Measurements from ENCODE around the gene ZNF286A.
"Not testable (repeated sequence)": the region's sequence is repeated elsewhere in the genome, so short reads cannot be mapped to it uniquely, and the experiment has no call there.

The ZNF286A gene

DNA sequence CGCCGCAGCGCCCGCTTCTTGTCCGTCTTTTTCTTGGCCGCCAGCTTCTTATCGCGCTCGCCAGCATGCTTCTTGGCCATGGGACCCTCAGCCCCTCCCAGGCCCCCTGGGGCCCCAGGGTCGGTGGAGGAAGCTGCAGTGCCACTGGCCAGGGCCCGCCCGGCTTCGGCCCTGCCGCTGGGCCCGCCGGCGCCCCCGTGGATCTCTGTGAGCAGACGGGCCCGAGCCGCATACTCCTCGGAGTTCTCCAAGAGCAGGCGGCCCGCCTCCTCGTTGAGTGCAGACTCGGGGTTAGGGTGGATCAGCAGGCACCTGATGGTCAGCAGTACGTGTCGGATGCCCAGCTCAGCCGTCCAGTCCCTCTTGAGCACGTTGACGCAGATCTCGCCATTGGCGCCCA is 4.7 kb downstream of the ZNF286A start:
- not testable (repeated sequence) for H3K4me3 ChIP-seq (ENCODE audit: low read depth, low read length); H3K9ac ChIP-seq (ENCODE audit: low read depth, low read length); H3K9me3 ChIP-seq (ENCODE audit: control insufficient read depth, insufficient read depth, low read length); H3K4me1 ChIP-seq (ENCODE audit: control insufficient read depth, insufficient read depth, low read length); H3K27me3 ChIP-seq (ENCODE audit: control insufficient read depth, insufficient read depth, low read length)
- H3K36me3 ChIP-seq (ENCODE audit: control insufficient read depth, insufficient read depth, low read length), result peaks cover 25% of the 10 kb centered on the region

DNA sequence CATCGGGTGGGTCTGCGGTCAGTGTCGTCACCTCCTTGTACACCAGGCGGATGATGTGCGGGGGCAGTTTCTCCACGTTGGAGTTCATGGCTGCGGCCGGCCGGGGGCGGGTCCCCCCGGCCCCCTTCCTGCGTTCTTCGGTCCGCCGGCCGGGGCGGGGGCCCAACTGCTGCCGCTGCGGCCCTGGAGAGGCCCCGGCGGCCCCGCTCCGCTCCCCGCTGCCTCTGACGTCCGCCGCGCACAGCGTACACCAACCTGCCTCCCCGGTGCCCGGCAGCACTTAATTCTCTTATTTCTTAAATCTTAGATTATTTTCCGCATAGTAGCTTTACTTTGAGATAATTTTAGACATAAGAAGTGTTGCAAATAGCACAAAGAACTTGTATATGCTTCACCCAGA is 5.3 kb downstream of the ZNF286A start:
- H3K27me3 ChIP-seq (ENCODE audit: control insufficient read depth, insufficient read depth, low read length); H3K4me1 ChIP-seq (ENCODE audit: control insufficient read depth, insufficient read depth, low read length); H3K9ac ChIP-seq (ENCODE audit: low read depth, low read length); H3K4me3 ChIP-seq (ENCODE audit: low read depth, low read length); H3K9me3 ChIP-seq (ENCODE audit: control insufficient read depth, insufficient read depth, low read length): not testable (repeated sequence)
- peaks cover 25% of the 10 kb centered on the region for H3K36me3 ChIP-seq (ENCODE audit: control insufficient read depth, insufficient read depth, low read length)

DNA sequence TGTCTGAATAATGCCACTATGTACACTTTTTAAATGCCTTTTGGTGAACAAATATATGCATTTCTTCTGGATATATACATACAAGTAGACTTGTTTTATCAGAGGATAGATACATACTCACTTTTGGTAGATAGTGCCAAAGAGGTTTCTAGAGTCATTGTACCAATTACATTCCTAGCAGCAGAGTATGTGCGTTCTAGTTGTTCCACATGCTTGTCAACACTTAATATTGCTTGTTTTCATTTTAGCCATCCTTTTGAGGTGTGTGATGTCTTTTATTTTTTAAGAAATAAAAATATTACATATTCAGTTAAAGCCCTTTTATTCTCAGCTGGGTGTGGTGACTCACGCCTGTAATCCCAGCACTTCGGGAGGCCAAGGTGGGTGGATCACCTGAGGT is 9.3 kb downstream of the ZNF286A start:
- H3K9me3 ChIP-seq (ENCODE audit: control insufficient read depth, insufficient read depth, low read length); H3K27me3 ChIP-seq (ENCODE audit: control insufficient read depth, insufficient read depth, low read length); H3K4me3 ChIP-seq (ENCODE audit: low read depth, low read length); H3K9ac ChIP-seq (ENCODE audit: low read depth, low read length); H3K4me1 ChIP-seq (ENCODE audit: control insufficient read depth, insufficient read depth, low read length): not testable (repeated sequence)
- H3K36me3 ChIP-seq (ENCODE audit: control insufficient read depth, insufficient read depth, low read length), result peaks cover 25% of the 10 kb centered on the region

DNA sequence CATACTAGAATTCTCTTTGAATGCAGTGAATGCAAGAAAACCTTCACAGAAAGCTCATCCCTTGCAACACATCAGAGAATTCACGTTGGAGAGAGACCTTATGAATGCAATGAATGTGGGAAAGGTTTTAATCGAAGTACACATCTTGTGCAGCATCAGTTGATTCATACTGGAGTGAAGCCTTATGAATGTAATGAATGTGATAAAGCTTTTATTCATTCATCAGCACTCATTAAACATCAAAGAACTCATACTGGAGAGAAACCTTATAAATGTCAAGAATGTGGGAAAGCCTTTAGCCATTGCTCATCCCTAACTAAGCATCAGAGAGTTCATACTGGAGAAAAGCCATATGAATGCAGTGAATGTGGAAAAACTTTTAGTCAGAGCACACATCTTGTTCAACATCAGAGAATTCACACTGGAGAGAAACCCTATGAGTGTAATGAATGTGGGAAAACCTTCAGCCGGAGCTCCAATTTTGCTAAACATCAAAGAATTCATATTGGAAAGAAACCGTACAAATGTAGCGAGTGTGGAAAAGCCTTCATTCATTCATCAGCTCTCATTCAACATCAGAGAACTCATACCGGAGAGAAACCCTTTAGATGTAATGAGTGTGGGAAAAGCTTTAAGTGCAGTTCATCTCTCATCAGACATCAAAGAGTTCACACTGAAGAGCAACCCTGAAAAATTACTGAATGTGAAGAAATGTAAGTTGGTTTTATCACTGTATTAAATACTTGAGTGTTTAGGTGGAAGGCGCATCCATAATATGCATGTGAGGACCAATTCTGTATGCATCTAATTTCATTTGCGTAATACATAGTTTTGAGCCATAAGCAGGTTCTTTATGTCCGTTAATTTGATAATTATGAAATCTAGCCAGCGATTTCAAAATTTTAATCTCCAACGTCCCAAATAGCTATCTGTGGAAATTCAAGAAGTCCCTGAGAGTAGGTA is 17.3 kb downstream of the ZNF286A start:
- H3K27me3 ChIP-seq (ENCODE audit: control insufficient read depth, insufficient read depth, low read length); H3K36me3 ChIP-seq (ENCODE audit: control insufficient read depth, insufficient read depth, low read length); H3K9me3 ChIP-seq (ENCODE audit: control insufficient read depth, insufficient read depth, low read length); H3K9ac ChIP-seq (ENCODE audit: low read depth, low read length); H3K4me1 ChIP-seq (ENCODE audit: control insufficient read depth, insufficient read depth, low read length): not testable (repeated sequence)
- peak overlapping the region; percentile 3 for H3K4me3 ChIP-seq (ENCODE audit: low read depth, low read length)

DNA sequence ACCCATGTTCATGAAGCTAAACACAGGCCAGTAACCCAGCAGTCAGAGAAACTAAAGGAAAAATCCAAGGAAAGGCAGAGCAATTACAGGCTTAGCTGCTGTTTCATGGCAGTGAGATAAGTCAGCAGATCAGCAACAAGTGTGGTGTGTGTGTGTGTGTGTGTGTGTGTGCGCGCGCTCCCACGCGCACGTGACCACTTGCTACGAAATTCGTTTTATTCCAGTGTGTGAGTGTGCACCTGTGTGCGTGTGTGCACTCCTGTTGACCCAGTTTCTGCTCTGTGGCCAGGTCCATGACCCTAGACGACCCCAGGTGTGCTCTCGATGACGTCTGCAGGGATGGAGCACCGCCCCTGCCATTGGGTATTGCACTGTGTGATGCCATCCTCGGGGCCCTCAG is 31.0 kb downstream of the ZNF286A start:
- H3K9ac ChIP-seq (ENCODE audit: low read depth, low read length); H3K9me3 ChIP-seq (ENCODE audit: control insufficient read depth, insufficient read depth, low read length); H3K4me3 ChIP-seq (ENCODE audit: low read depth, low read length); H3K4me1 ChIP-seq (ENCODE audit: control insufficient read depth, insufficient read depth, low read length); H3K27me3 ChIP-seq (ENCODE audit: control insufficient read depth, insufficient read depth, low read length); H3K36me3 ChIP-seq (ENCODE audit: control insufficient read depth, insufficient read depth, low read length): not testable (repeated sequence)

DNA sequence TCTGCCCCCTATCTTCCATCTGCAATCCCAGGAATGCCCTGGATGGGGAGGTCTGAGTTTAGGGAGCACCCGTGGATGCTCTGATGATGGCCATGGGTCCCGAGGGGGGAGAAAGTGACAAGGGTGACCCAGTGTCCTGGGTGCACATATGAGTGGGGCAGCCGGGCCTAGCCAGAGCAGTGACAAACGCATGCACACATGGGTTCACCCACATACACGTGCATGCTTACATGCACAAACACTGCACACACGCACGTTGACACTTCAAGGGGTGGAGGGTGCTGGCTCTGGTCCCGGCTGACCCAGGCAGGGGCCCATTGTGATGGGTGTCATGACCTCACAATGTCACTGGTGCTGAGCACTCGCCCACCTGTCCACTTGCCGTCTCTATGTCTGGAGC is 32.3 kb downstream of the ZNF286A start, which contains the start of gene TBC1D26:
Gene TBC1D26 (plus strand): TSS at position 384 of the 400 bp plus-strand sequence. CDS start 3,066 bp downstream, outside the sequence.
- H3K27me3 ChIP-seq (ENCODE audit: control insufficient read depth, insufficient read depth, low read length); H3K9me3 ChIP-seq (ENCODE audit: control insufficient read depth, insufficient read depth, low read length); H3K9ac ChIP-seq (ENCODE audit: low read depth, low read length); H3K4me3 ChIP-seq (ENCODE audit: low read depth, low read length); H3K36me3 ChIP-seq (ENCODE audit: control insufficient read depth, insufficient read depth, low read length); H3K4me1 ChIP-seq (ENCODE audit: control insufficient read depth, insufficient read depth, low read length): not testable (repeated sequence)

DNA sequence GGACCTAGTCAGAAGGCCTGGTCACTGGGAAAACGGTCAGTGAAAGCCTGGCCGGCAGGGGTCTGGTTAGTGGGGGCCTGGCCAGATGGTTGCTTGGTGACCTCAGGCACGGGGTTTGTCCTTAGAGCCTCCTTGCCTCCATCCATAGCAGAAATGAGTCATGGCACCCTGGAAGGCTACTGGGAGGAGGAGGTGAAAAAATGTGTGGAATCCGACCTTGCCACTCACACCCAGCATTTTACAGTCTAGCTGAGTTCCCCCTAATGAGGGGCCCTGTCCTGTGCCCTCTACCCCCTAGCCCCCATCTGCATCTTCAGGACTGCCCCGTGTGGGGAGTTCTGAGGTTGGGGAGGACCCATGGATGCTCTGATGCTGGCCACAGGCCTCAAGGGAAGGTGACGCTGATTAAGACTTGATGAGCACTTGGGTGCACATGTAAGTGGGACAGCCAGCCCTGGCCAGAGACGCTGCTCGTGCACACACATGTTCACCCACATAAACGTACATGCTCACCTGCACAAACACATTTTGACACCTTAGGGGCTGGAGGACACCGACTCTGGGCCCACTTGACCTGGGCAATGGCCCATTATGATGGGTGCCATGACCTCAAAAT is 33.7 kb downstream of the ZNF286A start:
- not testable (repeated sequence) for H3K9ac ChIP-seq (ENCODE audit: low read depth, low read length); H3K4me1 ChIP-seq (ENCODE audit: control insufficient read depth, insufficient read depth, low read length); H3K9me3 ChIP-seq (ENCODE audit: control insufficient read depth, insufficient read depth, low read length); H3K36me3 ChIP-seq (ENCODE audit: control insufficient read depth, insufficient read depth, low read length); H3K4me3 ChIP-seq (ENCODE audit: low read depth, low read length); H3K27me3 ChIP-seq (ENCODE audit: control insufficient read depth, insufficient read depth, low read length)

DNA sequence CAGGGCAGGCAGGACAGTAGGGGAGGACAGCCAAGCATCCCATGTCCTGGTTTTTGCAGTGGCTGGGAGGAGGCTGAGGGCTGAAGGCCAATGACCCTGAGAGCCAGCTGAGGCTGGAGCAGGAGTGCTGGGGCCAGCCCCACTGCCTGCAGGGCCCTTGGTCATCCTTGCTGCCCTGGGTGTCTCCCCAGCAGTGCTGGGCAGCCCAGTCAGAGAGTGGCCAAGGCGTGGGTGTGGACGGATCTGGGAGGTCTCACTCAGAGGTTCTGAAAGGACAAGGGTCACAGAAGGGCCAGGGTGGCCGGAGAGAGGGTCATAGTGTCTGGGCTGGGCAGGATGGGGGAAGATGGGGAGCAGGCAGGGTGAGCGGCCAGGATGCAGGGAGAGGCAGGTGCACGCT is 37.0 kb downstream of the ZNF286A start:
- not testable (repeated sequence) for H3K4me3 ChIP-seq (ENCODE audit: low read depth, low read length); H3K9me3 ChIP-seq (ENCODE audit: control insufficient read depth, insufficient read depth, low read length); H3K27me3 ChIP-seq (ENCODE audit: control insufficient read depth, insufficient read depth, low read length); H3K9ac ChIP-seq (ENCODE audit: low read depth, low read length); H3K4me1 ChIP-seq (ENCODE audit: control insufficient read depth, insufficient read depth, low read length); H3K36me3 ChIP-seq (ENCODE audit: control insufficient read depth, insufficient read depth, low read length)

DNA sequence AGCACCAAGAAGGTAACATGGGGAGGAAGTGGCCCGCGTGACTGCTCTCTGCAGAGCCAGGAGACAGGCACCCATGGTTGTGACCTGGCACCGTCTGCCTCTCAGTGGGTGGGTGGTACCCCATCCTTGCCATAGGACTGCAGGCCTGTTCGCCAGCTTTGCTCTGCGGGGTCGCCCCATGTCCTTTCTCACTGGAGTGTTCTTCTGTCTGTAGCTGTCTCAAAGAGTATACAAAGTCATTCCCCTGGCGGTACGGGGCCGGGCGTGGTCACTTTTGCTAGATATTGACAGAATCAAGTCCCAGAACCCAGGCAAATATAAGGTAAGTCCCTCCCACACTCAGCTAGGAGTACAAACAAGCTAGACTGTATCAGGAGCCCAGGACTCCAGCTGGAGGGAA is 38.5 kb downstream of the ZNF286A start:
- H3K27me3 ChIP-seq (ENCODE audit: control insufficient read depth, insufficient read depth, low read length), result no peaks in the 10 kb centered on the region

DNA sequence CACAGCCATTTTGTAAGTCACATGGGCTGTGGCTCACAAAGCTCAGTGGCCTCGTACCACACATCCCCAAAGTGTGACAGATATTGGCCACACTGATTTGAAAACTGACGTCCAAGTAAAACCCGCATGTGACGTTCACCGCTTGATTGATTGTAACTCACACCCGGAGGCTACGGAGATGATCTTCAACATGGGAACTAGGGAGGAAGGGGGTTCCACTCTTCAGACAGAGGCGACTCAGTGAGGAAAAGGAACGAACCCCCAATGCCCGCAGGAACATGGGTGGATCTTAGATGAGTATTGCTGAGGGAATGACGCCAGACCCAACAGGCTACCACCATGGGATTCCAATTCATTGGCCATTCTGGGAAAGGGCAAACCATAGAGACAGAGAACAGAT is 39.7 kb downstream of the ZNF286A start:
- H3K4me3 ChIP-seq (ENCODE audit: low read depth, low read length); H3K36me3 ChIP-seq (ENCODE audit: control insufficient read depth, insufficient read depth, low read length); H3K27me3 ChIP-seq (ENCODE audit: control insufficient read depth, insufficient read depth, low read length); H3K4me1 ChIP-seq (ENCODE audit: control insufficient read depth, insufficient read depth, low read length); H3K9me3 ChIP-seq (ENCODE audit: control insufficient read depth, insufficient read depth, low read length); H3K9ac ChIP-seq (ENCODE audit: low read depth, low read length): not testable (repeated sequence)

More for the DNA sequence above, 38.5 kb downstream of the ZNF286A start:
- Histone ChIP-seq H3K9me3 (ENCODE audit: control insufficient read depth, insufficient read depth, low read length) (no peaks in the 10 kb centered on the region), H3K4me3 (ENCODE audit: low read depth, low read length) (no peak overlapping the region), H3K4me1 (ENCODE audit: control insufficient read depth, insufficient read depth, low read length) (no peaks in the 10 kb centered on the region), H3K9ac (ENCODE audit: low read depth, low read length) (no peak overlapping the region), H3K36me3 (ENCODE audit: control insufficient read depth, insufficient read depth, low read length) (no peaks in the 10 kb centered on the region)

DNA sequence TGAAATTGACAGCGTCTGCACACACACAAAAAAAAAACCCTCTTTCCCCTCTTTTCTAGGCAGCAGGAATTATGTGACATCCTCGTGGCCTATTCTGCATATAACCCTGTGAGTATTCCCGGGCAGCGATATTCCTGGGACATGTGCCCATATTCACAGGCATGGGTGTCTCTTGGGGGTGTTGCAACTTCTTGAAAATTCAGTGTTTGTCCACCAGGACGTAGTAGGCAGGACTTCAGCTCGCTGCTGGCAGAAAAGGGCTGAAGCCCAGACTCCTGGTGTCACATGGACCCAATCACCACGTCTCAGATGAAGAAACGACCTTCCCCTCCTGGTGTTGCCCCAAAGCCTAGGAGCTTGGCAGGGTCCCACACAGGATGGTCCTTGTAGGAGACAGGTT is 40.5 kb downstream of the ZNF286A start:
- not testable (repeated sequence) for H3K27me3 ChIP-seq (ENCODE audit: control insufficient read depth, insufficient read depth, low read length); H3K9me3 ChIP-seq (ENCODE audit: control insufficient read depth, insufficient read depth, low read length); H3K4me3 ChIP-seq (ENCODE audit: low read depth, low read length); H3K9ac ChIP-seq (ENCODE audit: low read depth, low read length); H3K36me3 ChIP-seq (ENCODE audit: control insufficient read depth, insufficient read depth, low read length); H3K4me1 ChIP-seq (ENCODE audit: control insufficient read depth, insufficient read depth, low read length)

DNA sequence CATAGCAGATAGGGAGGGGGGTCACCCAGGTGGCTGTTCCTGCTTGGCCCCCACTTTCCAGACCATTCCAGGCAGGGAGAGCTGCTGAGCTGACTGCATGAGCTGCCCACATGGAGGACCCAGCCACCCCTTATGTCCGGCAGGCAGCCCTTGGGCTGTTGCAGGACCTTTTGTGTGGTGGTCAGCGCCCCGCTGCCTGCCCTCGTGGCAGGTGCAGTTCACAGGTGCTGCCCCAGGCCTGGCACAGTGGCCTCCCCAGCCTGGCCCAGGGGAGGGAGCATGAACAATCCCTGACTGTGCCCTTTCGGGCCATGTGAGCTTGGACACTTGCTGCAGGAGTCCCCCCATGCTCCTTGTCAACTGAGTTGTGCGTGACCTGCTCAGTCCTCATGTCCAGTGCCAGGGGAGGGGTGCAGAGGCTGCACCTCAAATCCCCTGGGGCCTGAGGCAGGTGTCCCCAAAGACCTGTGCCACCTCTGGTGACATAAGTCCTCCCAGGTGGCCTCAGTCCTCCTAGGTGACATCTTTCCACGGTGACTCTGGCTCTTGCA is 41.1 kb downstream of the ZNF286A start:
- H3K9me3 ChIP-seq (ENCODE audit: control insufficient read depth, insufficient read depth, low read length), result no peaks in the 10 kb centered on the region
- no peaks in the 10 kb centered on the region for H3K4me1 ChIP-seq (ENCODE audit: control insufficient read depth, insufficient read depth, low read length)
- no peak overlapping the region for H3K4me3 ChIP-seq (ENCODE audit: low read depth, low read length)
- no peaks in the 10 kb centered on the region for H3K27me3 ChIP-seq (ENCODE audit: control insufficient read depth, insufficient read depth, low read length)
- no peak overlapping the region for H3K9ac ChIP-seq (ENCODE audit: low read depth, low read length)
- H3K36me3 ChIP-seq (ENCODE audit: control insufficient read depth, insufficient read depth, low read length), result no peaks in the 10 kb centered on the region
